Stimulated activated effector memory CD8-positive, alpha-beta T cell treated with anti-CD3 and anti-CD28 coated beads, Interleukin-12 subunit alpha, Interleukin-12 subunit beta, amount 100 ng/mL, for 72 hours (primary cell): ENCODE results near the gene ZFR2.
"Not testable (repeated sequence)": the region's sequence is repeated elsewhere in the genome, so short reads cannot be mapped to it uniquely, and the experiment has no call there.

Source experiments
- ATAC-seq: fragments of 150-1000 bp; cut with Tn5 transposase; 2 replicates; pipeline ENCODE4 v1.10.0; 2021
- DNase-seq, 2 donors: peaks; one replicate each; pipeline ENCODE4 v3.0.0; 2021 to 2022; ENCODE audit warnings: low spot score in 2 of 2
- H3K27ac Mint-ChIP-seq: one replicate; pipeline ENCODE4 v1.8.0; 2022; ENCODE audit warnings: mild to moderate bottlenecking, mixed read lengths
- H3K36me3 Mint-ChIP-seq: one replicate; pipeline ENCODE4 v1.8.0; 2022; ENCODE audit warnings: mild to moderate bottlenecking, mixed read lengths
- H3K4me1 Mint-ChIP-seq: one replicate; pipeline ENCODE4 v1.8.0; 2022; ENCODE audit warnings: mixed read lengths
- H3K4me3 Mint-ChIP-seq: one replicate; pipeline ENCODE4 v1.8.0; 2022; ENCODE audit warnings: mild to moderate bottlenecking, mixed read lengths
- H3K9me3 Mint-ChIP-seq: one replicate; pipeline ENCODE4 v1.8.0; 2022; ENCODE audit warnings: mixed read lengths

The ZFR2 gene

DNA sequence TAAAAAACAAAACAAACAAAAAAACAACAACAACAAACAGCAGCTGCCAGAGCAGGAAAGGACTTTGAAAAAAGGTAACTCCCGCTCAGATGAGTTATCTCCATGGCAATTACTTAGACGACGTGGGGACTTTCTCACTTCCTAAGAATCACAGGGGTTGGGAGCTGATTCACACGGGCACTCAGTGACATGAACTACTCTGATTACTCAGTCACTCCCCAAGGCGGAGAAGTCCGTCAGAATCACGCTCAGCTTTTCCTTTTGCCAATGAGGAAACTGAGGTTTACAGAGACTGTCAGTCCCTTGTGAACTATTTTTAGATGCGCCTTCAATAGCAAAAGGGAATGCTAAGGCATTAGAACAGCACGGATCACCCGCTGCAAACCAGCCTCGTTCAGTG, 50.4 kb downstream of the ZFR2 start:
- no peaks in the 10 kb centered on the region for H3K36me3 Mint-ChIP-seq
- H3K9me3 Mint-ChIP-seq: no peaks in the 10 kb centered on the region
- H3K27ac Mint-ChIP-seq: no peak overlapping the region
- H3K4me1 Mint-ChIP-seq: peaks cover 40% of the 10 kb centered on the region
- DNase-seq (no peak), ATAC-seq (peak; percentile 75)
- H3K4me3 Mint-ChIP-seq: no peak overlapping the region

- Mint-ChIP-seq H3K36me3 (peaks cover 2% of the 10 kb centered on the region), H3K9me3 (no peaks in the 10 kb centered on the region), H3K4me3 (no peak overlapping the region), H3K27ac (no peak overlapping the region), H3K4me1 (peaks cover 47% of the 10 kb centered on the region)
- no peak for DNase-seq
- no peak for ATAC-seq
Measured at GRCh38 chr19:3817761-3818160, 51.1 kb downstream of the ZFR2 start.

DNA sequence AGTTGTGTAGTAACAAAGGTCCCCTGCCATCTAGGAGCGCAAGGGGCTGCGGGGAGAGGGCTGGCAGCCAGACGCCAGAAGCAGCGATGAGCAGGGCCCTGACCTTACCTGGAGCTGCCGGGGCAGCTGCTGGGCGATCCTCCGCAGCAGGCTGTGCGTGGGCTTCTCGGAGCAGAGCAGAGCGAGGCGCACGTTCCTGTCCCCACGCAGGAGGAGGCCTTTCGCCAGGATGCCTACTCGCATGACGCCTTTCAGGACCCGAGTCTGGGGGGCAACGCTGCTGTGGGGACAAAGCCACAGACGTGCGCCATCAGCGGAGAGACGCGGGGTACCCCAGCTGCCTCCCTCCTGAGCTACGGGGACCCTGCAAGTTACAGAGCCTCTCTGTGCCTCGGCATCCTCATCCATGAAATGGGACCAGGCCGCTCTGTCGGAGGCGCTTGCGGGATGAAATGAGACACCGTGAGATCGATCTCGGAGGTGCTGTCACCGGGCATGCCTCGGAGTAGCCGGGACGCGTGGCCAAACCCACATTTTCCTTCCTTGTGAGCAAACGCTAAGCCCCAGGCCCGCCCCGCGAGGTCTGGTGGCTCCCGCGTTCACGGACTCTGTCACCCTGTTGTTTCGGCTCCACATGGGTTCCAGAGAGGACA, 52.1 kb downstream of the ZFR2 start:
- ATAC-seq: no peak
- DNase-seq: no peak
- Mint-ChIP-seq H3K27ac (no peak overlapping the region), H3K9me3 (no peaks in the 10 kb centered on the region), H3K36me3 (peaks cover 10% of the 10 kb centered on the region), H3K4me3 (no peak overlapping the region), H3K4me1 (peaks cover 49% of the 10 kb centered on the region)

- H3K4me1 Mint-ChIP-seq: peaks cover 44% of the 10 kb centered on the region
- not testable (repeated sequence) for DNase-seq, H3K4me3 Mint-ChIP-seq
Measured at GRCh38 chr19:3816148-3816547, 52.7 kb downstream of the ZFR2 start.

GRCh38 chr19:3814648-3815047, 54.2 kb downstream of the ZFR2 start:
- no peak for DNase-seq
- no peaks in the 10 kb centered on the region for H3K9me3 Mint-ChIP-seq
- peak overlapping the region; percentile 99 for H3K27ac Mint-ChIP-seq
- peaks cover 45% of the 10 kb centered on the region for H3K4me1 Mint-ChIP-seq
- peaks cover 10% of the 10 kb centered on the region for H3K36me3 Mint-ChIP-seq
- no peak for ATAC-seq
- H3K4me3 Mint-ChIP-seq: peak overlapping the region; percentile 72

More at GRCh38 chr19:3816148-3816547, 52.7 kb downstream of the ZFR2 start:
- not testable (repeated sequence) for H3K27ac Mint-ChIP-seq, H3K9me3 Mint-ChIP-seq, H3K36me3 Mint-ChIP-seq, ATAC-seq

GRCh38 chr19:3813473-3814392, 55.1 kb downstream of the ZFR2 start:
- H3K4me1 Mint-ChIP-seq: peaks cover 52% of the 10 kb centered on the region

DNA sequence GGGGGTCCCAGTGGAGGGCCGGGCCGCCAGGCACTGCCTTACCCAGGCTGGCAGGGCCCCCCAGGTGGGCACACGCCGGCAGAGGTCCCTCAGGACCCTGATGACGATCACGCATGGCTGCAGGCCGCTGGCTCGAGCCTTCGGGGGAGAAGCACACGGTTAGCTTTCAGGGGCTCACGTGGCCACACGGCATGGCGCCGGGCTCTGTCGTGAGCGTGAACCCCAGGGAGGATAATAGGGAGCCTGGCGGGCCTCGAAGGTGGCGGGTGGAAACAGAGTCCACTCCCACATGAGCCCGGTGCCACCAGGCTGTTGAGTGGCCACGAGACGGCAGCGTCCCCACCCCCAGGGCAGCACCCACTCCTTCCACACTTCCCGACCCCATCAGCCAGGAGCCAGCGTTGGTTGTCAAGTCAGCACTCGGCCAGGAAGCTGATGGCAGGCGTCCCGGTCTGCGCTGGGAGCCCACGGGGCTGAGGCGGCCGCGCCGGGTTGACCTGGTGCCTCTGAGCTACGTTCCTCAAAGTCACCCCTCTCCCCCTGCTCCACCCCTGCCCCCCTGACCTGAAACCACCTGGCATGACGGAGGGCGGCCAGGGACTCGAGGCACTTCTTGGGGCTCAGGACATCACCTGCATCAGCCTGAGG, 58.0 kb downstream of the ZFR2 start:
- peaks cover 16% of the 10 kb centered on the region for H3K36me3 Mint-ChIP-seq
- H3K4me3 Mint-ChIP-seq: no peak overlapping the region
- DNase-seq (no peak), ATAC-seq (no peak)
- H3K9me3 Mint-ChIP-seq: no peaks in the 10 kb centered on the region
- H3K4me1 Mint-ChIP-seq: peaks cover 66% of the 10 kb centered on the region
- no peak overlapping the region for H3K27ac Mint-ChIP-seq

More at GRCh38 chr19:3813473-3814392, 55.1 kb downstream of the ZFR2 start:
- H3K27ac Mint-ChIP-seq: peak overlapping the region; percentile 99
- H3K9me3 Mint-ChIP-seq: no peaks in the 10 kb centered on the region
- H3K4me3 Mint-ChIP-seq: peak overlapping the region; percentile 72
- ATAC-seq: peak; percentile 41
- DNase-seq: no peak
- peaks cover 10% of the 10 kb centered on the region for H3K36me3 Mint-ChIP-seq

GRCh38 chr19:3809881-3810707, 58.7 kb downstream of the ZFR2 start:
- H3K9me3 Mint-ChIP-seq: no peaks in the 10 kb centered on the region
- DNase-seq: no peak
- peaks cover 71% of the 10 kb centered on the region for H3K4me1 Mint-ChIP-seq
- H3K36me3 Mint-ChIP-seq: peaks cover 20% of the 10 kb centered on the region
- H3K27ac Mint-ChIP-seq: peak overlapping the region; percentile 3
- peak; percentile 3 for ATAC-seq
- H3K4me3 Mint-ChIP-seq: no peak overlapping the region

GRCh38 chr19:3808420-3809143, 60.3 kb downstream of the ZFR2 start:
- H3K36me3 Mint-ChIP-seq: peaks cover 20% of the 10 kb centered on the region
- DNase-seq: no peak
- no peak overlapping the region for H3K4me3 Mint-ChIP-seq
- H3K27ac Mint-ChIP-seq: no peak overlapping the region
- H3K9me3 Mint-ChIP-seq: no peaks in the 10 kb centered on the region
- H3K4me1 Mint-ChIP-seq: peaks cover 62% of the 10 kb centered on the region
- no peak for ATAC-seq

GRCh38 chr19:3807574-3808354, 61.1 kb downstream of the ZFR2 start:
- ATAC-seq: no peak
- H3K27ac Mint-ChIP-seq: no peak overlapping the region
- H3K9me3 Mint-ChIP-seq: no peaks in the 10 kb centered on the region
- H3K36me3 Mint-ChIP-seq: peaks cover 23% of the 10 kb centered on the region
- no peak overlapping the region for H3K4me3 Mint-ChIP-seq
- peaks cover 54% of the 10 kb centered on the region for H3K4me1 Mint-ChIP-seq
- no peak for DNase-seq

GRCh38 chr19:3807131-3807480, 61.7 kb downstream of the ZFR2 start:
- H3K36me3 Mint-ChIP-seq: peaks cover 18% of the 10 kb centered on the region
- no peaks in the 10 kb centered on the region for H3K9me3 Mint-ChIP-seq
- H3K4me3 Mint-ChIP-seq: no peak overlapping the region
- H3K27ac Mint-ChIP-seq: peak overlapping the region; percentile 65
- ATAC-seq (no peak), DNase-seq (no peak)
- H3K4me1 Mint-ChIP-seq: peaks cover 47% of the 10 kb centered on the region

- peaks cover 17% of the 10 kb centered on the region for H3K36me3 Mint-ChIP-seq
- H3K27ac Mint-ChIP-seq: no peak overlapping the region
- no peaks in the 10 kb centered on the region for H3K9me3 Mint-ChIP-seq
- no peak overlapping the region for H3K4me3 Mint-ChIP-seq
- DNase-seq (no peak), ATAC-seq (no peak)
- peaks cover 53% of the 10 kb centered on the region for H3K4me1 Mint-ChIP-seq
Measured at GRCh38 chr19:3805859-3806258, 63.0 kb downstream of the ZFR2 start.

DNA sequence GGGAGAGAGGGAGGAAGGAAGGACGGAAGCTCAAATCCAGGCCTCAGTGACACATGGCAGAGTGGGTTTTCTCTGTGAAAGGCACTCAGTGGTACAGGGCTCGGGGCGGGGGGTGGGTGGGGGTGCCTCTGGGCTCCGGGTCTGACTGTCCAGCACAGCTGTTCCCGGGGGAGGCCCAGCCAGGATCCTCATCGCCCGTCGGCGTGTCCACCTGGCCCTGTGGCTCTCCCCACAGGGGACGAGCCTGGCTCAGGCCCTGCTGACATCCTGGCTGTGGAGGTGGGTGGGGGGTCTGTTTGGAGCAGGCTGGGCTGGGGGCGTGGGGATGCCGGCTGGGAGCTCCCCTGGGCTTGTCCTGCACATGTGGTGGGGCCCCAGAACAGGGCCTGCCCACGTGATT, 64.4 kb downstream of the ZFR2 start:
- DNase-seq: no peak
- Mint-ChIP-seq H3K4me1 (peaks cover 59% of the 10 kb centered on the region), H3K9me3 (no peaks in the 10 kb centered on the region), H3K27ac (peak overlapping the region; percentile 72), H3K4me3 (no peak overlapping the region), H3K36me3 (peaks cover 23% of the 10 kb centered on the region)
- ATAC-seq: no peak

DNA sequence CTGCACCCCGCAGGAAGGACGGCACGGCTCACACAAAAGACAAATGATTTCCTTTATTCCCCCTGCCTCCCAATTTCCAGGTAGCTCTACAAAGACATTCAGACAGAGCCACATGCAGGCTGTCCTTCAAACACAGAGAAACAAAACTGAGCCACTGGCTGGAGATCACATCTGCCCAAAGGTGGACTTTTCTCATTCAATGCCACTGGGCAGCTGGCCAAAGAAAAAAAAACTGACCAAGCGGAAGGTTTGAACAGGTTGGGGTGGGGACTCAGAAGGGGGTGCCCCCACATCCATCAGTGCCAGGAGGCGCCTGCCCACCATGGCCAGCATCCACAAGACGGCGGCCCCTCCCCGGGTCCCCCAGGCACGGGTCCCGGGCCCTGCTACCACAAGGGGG, 64.9 kb downstream of the ZFR2 start:
- peak overlapping the region; percentile 72 for H3K27ac Mint-ChIP-seq

More for the DNA sequence above, 64.9 kb downstream of the ZFR2 start:
- H3K4me1 Mint-ChIP-seq: peaks cover 59% of the 10 kb centered on the region
- DNase-seq (no peak), ATAC-seq (no peak)
- no peaks in the 10 kb centered on the region for H3K9me3 Mint-ChIP-seq
- no peak overlapping the region for H3K4me3 Mint-ChIP-seq
- H3K36me3 Mint-ChIP-seq: peaks cover 23% of the 10 kb centered on the region
